GM18507 (cell line): ENCODE results near the gene PLA2R1.

ENCODE experiments used
- DNase-seq: peaks from one replicate; pipeline ENCODE4 v3.0.0; 2011; ENCODE audit warnings: low read depth; ENCODE audit not compliant: insufficient read length; ENCODE audit errors: extremely low spot score
- FAIRE-seq: peaks from 2 replicates; lab custom pipeline; 2011; peaks lifted over from hg19 to GRCh38; lab: Jason Lieb, UNC

PLA2R1 gene

GRCh38 chr2:159953136-159953823 lies 109.1 kb downstream of the PLA2R1 start:
- DNase-seq (no peak), FAIRE-seq (no peak)

DNA sequence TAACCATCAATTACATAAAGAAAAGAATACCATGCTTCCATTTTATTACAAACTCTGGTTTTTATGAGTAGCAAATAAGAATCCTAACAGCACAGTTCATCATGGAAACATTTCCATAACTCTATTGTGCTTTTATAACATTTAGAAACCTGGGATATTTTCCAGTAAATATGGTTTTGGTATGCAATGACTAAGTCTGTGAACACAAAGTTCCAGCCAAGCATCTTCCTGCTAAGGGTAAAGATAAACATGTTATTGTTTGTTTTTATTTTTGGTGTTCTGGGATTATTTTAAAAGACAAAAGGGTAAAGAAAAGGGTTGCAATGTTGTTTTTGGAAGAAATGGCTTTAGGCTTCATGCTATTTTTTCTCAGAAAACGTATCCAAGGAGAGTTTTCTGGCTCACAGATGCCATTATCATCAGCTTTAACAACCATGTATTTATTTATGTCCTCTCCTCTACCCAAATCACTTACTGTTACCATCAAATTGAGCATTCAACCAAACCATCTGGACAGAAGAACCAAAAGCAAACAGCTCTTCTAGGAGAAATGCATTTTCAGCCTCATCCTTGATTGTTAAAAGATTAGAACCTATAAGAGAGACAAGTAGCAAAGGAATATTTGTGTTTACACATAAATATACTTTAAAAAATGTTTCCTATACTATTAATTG lies 116.0 kb downstream of the PLA2R1 start:
- DNase-seq (no peak), FAIRE-seq (no peak)

- FAIRE-seq (no peak), DNase-seq (no peak)
Measured at GRCh38 chr2:159944874-159945273, 117.5 kb downstream of the PLA2R1 start.

GRCh38 chr2:159942146-159942545 lies 120.3 kb downstream of the PLA2R1 start:
- no peak for DNase-seq
- FAIRE-seq: no peak

GRCh38 chr2:159941729-159942128 lies 120.7 kb downstream of the PLA2R1 start:
- FAIRE-seq (no peak), DNase-seq (no peak)

DNA sequence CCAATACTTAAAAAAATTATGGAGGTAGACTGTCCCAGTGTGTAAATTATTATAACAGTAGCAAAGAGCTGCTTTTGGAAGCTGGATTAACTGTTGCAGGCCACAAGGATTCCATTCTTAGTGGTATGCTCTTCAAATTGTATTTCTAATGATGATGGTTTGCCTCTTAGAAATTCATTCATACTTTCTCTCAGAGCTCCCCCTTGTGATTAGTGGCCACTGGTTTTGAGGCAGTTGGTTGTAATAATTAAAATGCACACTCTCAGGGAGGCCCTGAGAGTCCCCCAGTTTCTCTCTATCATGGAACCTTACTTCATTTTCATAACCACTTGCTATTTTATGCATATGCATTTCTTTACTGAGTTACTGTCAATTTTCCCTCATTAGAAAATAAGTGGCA lies 122.5 kb downstream of the PLA2R1 start:
- FAIRE-seq (peak; percentile 77), DNase-seq (no peak)

DNA sequence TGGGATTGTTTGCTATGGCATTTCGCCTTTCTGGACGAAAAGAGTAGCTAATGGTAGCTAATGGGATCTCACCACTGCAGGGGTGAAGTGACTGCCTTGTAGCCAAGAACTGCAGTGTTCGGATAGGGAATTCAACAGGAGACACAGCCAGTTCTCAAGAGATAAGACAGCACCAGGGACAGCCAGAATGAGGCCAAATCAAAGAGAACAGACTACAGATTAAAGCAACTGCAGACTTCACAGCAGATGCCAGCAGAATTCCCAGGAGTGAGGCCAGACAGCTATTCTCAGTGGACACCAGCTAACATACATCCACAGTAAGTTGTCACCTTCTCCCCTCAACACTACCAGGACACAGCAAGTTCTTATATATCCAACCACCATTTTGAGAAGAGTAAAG lies 124.0 kb downstream of the PLA2R1 start:
- DNase-seq (no peak), FAIRE-seq (no peak)

GRCh38 chr2:159936471-159936870 lies 125.9 kb downstream of the PLA2R1 start:
- FAIRE-seq (no peak), DNase-seq (no peak)

GRCh38 chr2:159933727-159934049 lies 128.7 kb downstream of the PLA2R1 start:
- FAIRE-seq (peak; percentile 95), DNase-seq (no peak)

DNA sequence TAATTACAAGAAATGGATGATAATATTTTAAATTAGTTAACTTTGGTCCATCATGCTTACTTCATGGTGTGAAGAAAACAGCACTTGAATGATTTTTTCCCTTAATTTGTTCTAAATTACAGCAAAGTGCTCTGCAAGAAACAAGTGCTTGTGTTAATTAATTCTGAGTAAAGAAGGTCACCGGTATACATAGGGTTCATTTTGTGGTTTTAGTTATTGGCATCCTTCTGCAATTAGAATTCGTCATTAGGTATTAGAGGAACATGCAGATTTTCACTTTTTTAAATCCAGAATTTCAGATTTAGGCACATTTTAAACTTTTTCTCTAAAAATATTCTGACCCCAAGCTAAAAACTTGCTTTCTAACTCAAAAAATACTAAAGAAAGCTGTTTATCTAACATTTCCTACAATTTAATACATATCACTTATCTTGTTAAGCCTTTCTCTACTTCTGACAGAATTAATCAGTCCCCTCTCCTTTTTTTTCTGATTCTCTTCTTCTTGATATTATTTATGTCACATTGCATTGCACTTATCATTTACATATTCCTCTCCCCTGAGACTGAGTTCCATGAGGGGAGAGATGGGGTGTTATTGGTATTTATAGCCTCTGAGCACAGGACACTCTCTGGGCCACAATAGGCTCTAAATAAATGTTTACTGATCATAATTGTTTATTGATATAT lies 129.2 kb downstream of the PLA2R1 start:
- FAIRE-seq (peak; percentile 56), DNase-seq (no peak)

DNA sequence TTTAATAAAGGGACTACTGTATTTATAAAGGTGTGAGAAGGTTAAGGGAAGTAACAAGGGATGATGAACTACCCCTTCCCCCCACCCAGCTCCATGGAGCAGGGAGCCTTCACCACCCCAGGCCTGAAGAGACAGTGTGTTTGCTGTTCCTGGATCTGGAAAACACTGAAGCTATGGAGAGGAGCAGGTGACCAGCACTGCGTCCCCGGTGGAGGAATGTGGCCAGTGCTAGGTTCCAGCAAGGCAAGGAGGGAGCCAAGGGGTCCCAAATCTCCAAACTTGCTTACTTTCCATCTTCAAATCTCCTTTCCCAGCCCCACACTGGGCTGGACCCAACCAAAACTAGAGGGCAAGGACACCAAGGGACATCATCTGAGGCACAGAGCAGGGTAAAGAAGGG lies 135.7 kb downstream of the PLA2R1 start:
- no peak for FAIRE-seq

GRCh38 chr2:159925975-159926374 lies 136.4 kb downstream of the PLA2R1 start:
- DNase-seq: no peak
- no peak for FAIRE-seq

More for the DNA sequence above, 135.7 kb downstream of the PLA2R1 start:
- DNase-seq: no peak

- peak; percentile 74 for FAIRE-seq
- DNase-seq: no peak
Measured at GRCh38 chr2:159922563-159922962, 139.9 kb downstream of the PLA2R1 start.

DNA sequence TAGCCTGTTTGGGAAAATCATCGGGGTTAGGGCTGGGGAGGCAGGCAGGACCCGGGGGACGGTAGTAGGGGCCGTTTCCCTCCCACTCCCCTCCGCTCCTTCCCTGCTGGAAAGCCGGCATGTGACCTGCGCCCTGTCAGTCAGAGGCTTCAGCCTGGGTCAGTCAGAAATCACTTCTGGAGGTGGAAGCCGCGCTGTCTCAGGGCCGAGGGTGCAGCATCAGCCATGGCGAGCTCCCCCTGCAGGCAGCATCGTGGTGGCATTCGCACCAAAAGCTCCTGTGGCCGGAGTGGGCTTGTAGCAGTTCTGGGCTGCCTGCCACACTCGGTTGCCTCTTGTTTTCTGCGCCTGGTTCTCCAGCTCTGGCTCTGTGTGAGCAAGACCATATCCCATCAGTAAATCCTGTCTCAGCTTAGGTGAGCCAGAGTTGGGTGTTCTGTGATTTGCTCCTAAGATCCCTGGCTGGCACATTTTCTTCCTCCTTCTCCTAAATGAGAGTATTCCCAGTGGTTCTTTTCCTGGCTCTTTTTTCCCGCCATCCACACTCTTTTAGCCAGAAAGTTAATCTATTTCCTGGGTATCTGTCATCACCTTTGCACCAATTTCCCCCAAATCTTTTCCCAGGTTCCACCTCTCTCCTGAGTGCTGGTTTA lies 140.5 kb downstream of the PLA2R1 start:
- peak; percentile 71 for DNase-seq

GRCh38 chr2:159916511-159916910 lies 145.9 kb downstream of the PLA2R1 start:
- DNase-seq (no peak), FAIRE-seq (no peak)

More for the DNA sequence above, 140.5 kb downstream of the PLA2R1 start:
- FAIRE-seq: peak; percentile 96

DNA sequence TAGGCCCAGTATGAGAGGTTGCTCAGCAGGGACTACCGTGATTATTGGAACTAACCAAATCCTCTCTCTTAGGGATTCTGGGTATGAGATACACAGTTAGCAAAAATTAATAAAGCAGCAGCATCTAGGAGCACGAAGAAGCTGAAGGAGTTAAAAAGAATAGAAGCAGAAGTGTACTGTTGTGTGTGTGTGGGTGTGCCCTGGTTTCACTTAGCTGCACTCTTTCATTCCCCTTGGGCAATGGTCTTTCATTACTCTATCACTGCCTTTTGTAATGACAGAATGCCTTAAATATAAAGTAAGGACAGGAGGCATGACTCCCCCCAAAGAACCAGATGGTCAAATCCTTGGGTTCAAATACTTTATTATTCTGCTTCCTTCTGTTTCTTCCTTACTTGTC lies 148.5 kb downstream of the PLA2R1 start:
- DNase-seq (no peak), FAIRE-seq (no peak)

DNA sequence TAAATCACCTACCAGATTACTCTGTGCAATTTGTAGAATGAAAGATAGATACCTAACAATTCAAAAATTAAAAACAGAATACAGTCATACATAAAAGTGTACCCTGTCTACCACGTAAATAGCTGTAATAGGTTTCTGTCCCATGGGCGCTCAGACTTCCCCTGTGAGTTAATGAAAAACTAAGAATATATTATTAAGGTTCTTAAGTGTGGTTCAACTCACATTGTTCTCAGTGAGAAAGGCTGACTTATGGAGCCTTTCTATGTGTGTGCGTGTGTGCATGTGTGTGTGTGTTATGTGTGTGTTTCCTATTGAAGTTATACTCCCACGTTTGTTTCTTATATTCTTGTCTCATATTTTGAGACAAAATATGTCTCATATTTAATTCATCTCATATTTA lies 149.8 kb downstream of the PLA2R1 start:
- no peak for DNase-seq
- FAIRE-seq: no peak

DNA sequence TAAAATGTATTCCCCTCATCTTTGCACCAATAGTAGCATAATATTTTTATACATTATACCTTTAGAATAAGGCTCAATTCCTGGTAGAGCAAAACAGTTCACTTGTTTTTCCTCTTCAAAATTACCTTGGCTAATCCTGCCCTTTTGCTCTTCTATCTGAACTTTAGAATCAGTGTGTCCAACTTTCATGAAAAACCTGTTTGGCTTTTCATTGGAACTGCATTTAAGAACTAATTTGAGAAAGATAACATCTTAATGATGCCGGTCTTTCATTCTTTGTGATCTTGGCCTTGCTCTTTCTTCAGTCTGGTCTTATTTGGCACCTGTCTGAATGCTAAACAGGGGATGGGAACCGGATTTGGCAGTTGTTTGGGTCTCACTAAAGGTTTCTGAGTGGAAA lies 151.5 kb downstream of the PLA2R1 start:
- peak; percentile 21 for FAIRE-seq

GRCh38 chr2:159908623-159909022 lies 153.8 kb downstream of the PLA2R1 start:
- no peak for FAIRE-seq
- DNase-seq: no peak

More for the DNA sequence above, 151.5 kb downstream of the PLA2R1 start:
- no peak for DNase-seq

DNA sequence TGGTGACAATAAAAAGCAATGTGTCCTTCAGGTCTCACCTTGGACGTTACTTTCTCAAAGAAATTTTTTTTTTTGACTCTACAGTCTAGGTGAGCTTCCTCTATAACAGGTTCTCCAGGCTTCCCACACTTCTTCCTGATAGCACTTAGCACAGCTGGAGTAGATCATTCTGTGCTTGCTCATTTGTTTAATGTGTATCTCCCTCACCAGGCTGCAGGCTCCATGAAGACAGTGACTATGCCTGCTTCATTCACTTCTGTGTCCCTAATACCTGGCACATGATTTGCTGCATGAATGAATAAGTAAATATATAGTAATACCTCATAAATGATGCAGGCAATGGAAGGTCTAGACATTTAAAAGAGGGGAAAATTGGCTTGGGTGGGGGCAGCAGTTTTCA lies 154.5 kb downstream of the PLA2R1 start:
- no peak for FAIRE-seq
- DNase-seq: no peak
